Stimulated activated CD8-positive, alpha-beta memory T cell treated with anti-CD3 and anti-CD28 coated beads, Interleukin-4, amount 100 ng/mL, for 24 hours (primary cell): ENCODE data around the gene SLC25A13.

Source experiments
- DNase-seq: peaks from one replicate; pipeline ENCODE4 v3.0.0-alpha.2; 2020; ENCODE audit warnings: low read depth

The SLC25A13 gene

GRCh38 chr7:96241855-96242254 is 80.0 kb downstream of the SLC25A13 start:
- no peak for DNase-seq

- DNase-seq, result no peak
These were observed 82.7 kb downstream of the SLC25A13 start for GRCh38 chr7:96238976-96239766.

- DNase-seq, result no peak
These were observed 83.4 kb downstream of the SLC25A13 start for GRCh38 chr7:96238474-96238873.

GRCh38 chr7:96237040-96237439 is 84.9 kb downstream of the SLC25A13 start:
- no peak for DNase-seq

- DNase-seq, result no peak
These were observed 85.5 kb downstream of the SLC25A13 start for GRCh38 chr7:96236198-96237039.

GRCh38 chr7:96235281-96235680 is 86.6 kb downstream of the SLC25A13 start:
- DNase-seq, result no peak

- DNase-seq, result no peak
These were observed 88.3 kb downstream of the SLC25A13 start for GRCh38 chr7:96233528-96234154.

- no peak for DNase-seq
These were observed 88.8 kb downstream of the SLC25A13 start for GRCh38 chr7:96233084-96233483.

GRCh38 chr7:96228760-96229159 is 93.1 kb downstream of the SLC25A13 start:
- DNase-seq, result no peak

GRCh38 chr7:96225251-96225650 is 96.6 kb downstream of the SLC25A13 start:
- DNase-seq, result no peak

- no peak for DNase-seq
These were observed 97.2 kb downstream of the SLC25A13 start for GRCh38 chr7:96224685-96225084.

- DNase-seq, result no peak
These were observed 97.8 kb downstream of the SLC25A13 start for GRCh38 chr7:96224073-96224472.

- DNase-seq, result no peak
These were observed 100.0 kb downstream of the SLC25A13 start for GRCh38 chr7:96221888-96222287.

- DNase-seq, result no peak
These were observed 102.3 kb downstream of the SLC25A13 start for GRCh38 chr7:96219378-96220130.

GRCh38 chr7:96218664-96219243 is 103.1 kb downstream of the SLC25A13 start:
- no peak for DNase-seq

GRCh38 chr7:96217147-96217546 is 104.8 kb downstream of the SLC25A13 start:
- DNase-seq, result no peak

GRCh38 chr7:96216373-96216772 is 105.5 kb downstream of the SLC25A13 start:
- no peak for DNase-seq

GRCh38 chr7:96212474-96212873 is 109.4 kb downstream of the SLC25A13 start:
- DNase-seq, result no peak

- no peak for DNase-seq
These were observed 109.9 kb downstream of the SLC25A13 start for GRCh38 chr7:96211954-96212353.

- no peak for DNase-seq
These were observed 116.2 kb downstream of the SLC25A13 start for GRCh38 chr7:96205665-96206064.

GRCh38 chr7:96204601-96205000 is 117.3 kb downstream of the SLC25A13 start:
- DNase-seq, result no peak

GRCh38 chr7:96203786-96204185 is 118.1 kb downstream of the SLC25A13 start:
- DNase-seq, result no peak
